ENCODE measurements around the gene CELSR1.

CELSR1 gene

DNA sequence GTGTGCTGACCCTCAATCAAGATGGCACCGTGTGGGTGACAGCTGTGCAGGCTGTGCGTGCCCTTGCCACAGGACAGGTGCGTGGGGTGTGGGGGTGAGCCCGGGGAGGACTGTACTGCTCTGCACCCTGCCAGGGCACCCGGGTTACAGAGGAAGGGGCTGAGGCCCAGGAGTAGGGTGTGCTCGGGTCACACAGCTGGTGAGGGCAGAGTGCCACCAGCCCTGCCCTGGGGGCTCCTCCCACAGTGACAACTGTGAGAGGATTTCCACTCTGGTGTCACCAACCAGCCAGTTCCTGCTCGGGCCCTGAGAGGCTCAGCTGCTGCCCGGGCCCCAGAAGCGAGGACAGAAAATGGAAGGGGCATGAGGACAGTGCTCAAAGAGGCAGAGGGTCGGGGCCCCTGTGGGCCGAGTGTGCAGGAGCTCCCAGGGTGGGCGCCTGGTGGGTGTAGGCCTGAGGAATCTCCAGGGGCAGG lies 181.4 kb downstream of the CELSR1 start:
- TF ChIP-seq CSDC2 (CRISPR knock-in tag; IDR thresholded peaks at IDR 0.05) = no peak
- no peak for TF ChIP-seq TOX (CRISPR knock-in tag; IDR thresholded peaks at IDR 0.05; ENCODE audit: borderline replicate concordance)
- no peak for TF ChIP-seq GLIS3 (CRISPR knock-in tag; IDR thresholded peaks at IDR 0.05)
- TF ChIP-seq, protein P1, sequence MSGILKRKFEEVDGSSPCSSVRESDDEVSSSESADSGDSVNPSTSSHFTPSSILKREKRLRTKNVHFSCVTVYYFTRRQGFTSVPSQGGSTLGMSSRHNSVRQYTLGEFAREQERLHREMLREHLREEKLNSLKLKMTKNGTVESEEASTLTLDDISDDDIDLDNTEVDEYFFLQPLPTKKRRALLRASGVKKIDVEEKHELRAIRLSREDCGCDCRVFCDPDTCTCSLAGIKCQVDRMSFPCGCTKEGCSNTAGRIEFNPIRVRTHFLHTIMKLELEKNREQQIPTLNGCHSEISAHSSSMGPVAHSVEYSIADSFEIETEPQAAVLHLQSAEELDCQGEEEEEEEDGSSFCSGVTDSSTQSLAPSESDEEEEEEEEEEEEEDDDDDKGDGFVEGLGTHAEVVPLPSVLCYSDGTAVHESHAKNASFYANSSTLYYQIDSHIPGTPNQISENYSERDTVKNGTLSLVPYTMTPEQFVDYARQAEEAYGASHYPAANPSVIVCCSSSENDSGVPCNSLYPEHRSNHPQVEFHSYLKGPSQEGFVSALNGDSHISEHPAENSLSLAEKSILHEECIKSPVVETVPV (CRISPR knock-in tag; IDR thresholded peaks at IDR 0.05) = no peak
- no peak for TF ChIP-seq POU6F1 (CRISPR knock-in tag; IDR thresholded peaks at IDR 0.05; ENCODE audit: borderline replicate concordance, low read depth)
- no peak for TF ChIP-seq SNAI2 (CRISPR knock-in tag; IDR thresholded peaks at IDR 0.05)
- no peak for TF ChIP-seq TCF4 (CRISPR knock-in tag; IDR thresholded peaks at IDR 0.05; ENCODE audit: borderline replicate concordance)
- TF ChIP-seq, protein P2, sequence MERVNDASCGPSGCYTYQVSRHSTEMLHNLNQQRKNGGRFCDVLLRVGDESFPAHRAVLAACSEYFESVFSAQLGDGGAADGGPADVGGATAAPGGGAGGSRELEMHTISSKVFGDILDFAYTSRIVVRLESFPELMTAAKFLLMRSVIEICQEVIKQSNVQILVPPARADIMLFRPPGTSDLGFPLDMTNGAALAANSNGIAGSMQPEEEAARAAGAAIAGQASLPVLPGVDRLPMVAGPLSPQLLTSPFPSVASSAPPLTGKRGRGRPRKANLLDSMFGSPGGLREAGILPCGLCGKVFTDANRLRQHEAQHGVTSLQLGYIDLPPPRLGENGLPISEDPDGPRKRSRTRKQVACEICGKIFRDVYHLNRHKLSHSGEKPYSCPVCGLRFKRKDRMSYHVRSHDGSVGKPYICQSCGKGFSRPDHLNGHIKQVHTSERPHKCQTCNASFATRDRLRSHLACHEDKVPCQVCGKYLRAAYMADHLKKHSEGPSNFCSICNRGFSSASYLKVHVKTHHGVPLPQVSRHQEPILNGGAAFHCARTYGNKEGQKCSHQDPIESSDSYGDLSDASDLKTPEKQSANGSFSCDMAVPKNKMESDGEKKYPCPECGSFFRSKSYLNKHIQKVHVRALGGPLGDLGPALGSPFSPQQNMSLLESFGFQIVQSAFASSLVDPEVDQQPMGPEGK (CRISPR knock-in tag; IDR thresholded peaks at IDR 0.05; ENCODE audit: borderline replicate concordance) = no peak
- TF ChIP-seq ISL1 (CRISPR knock-in tag; IDR thresholded peaks at IDR 0.05) = no peak
- no peak for TF ChIP-seq ZNF565 (CRISPR knock-in tag; conservative IDR thresholded peaks at IDR 0.05; ENCODE audit: low read depth)
- TF ChIP-seq ESRRG (CRISPR knock-in tag; IDR thresholded peaks at IDR 0.05) = no peak
- no peak for TF ChIP-seq ZC3H10 (CRISPR knock-in tag; IDR thresholded peaks at IDR 0.05)
- TF ChIP-seq ZNF8 (CRISPR knock-in tag; IDR thresholded peaks at IDR 0.05) = no peak
- TF ChIP-seq, protein P3, sequence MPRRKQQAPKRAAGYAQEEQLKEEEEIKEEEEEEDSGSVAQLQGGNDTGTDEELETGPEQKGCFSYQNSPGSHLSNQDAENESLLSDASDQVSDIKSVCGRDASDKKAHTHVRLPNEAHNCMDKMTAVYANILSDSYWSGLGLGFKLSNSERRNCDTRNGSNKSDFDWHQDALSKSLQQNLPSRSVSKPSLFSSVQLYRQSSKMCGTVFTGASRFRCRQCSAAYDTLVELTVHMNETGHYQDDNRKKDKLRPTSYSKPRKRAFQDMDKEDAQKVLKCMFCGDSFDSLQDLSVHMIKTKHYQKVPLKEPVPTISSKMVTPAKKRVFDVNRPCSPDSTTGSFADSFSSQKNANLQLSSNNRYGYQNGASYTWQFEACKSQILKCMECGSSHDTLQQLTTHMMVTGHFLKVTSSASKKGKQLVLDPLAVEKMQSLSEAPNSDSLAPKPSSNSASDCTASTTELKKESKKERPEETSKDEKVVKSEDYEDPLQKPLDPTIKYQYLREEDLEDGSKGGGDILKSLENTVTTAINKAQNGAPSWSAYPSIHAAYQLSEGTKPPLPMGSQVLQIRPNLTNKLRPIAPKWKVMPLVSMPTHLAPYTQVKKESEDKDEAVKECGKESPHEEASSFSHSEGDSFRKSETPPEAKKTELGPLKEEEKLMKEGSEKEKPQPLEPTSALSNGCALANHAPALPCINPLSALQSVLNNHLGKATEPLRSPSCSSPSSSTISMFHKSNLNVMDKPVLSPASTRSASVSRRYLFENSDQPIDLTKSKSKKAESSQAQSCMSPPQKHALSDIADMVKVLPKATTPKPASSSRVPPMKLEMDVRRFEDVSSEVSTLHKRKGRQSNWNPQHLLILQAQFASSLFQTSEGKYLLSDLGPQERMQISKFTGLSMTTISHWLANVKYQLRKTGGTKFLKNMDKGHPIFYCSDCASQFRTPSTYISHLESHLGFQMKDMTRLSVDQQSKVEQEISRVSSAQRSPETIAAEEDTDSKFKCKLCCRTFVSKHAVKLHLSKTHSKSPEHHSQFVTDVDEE (CRISPR knock-in tag; IDR thresholded peaks at IDR 0.05) = no peak
- no peak for TF ChIP-seq OSR1 (CRISPR knock-in tag; IDR thresholded peaks at IDR 0.05)
- TF ChIP-seq PPARA (CRISPR knock-in tag; IDR thresholded peaks at IDR 0.05; ENCODE audit: borderline replicate concordance) = no peak
- TF ChIP-seq CREB5 (CRISPR knock-in tag; IDR thresholded peaks at IDR 0.05; ENCODE audit: low read depth) = no peak
- TF ChIP-seq ZNF70 (CRISPR knock-in tag; IDR thresholded peaks at IDR 0.05) = no peak
- TF ChIP-seq ARNTL (CRISPR knock-in tag; IDR thresholded peaks at IDR 0.05; ENCODE audit: borderline replicate concordance, low read depth) = no peak
- ATAC-seq = no peak

GRCh38 chr22:46355369-46355995 lies 181.9 kb downstream of the CELSR1 start:
- peak; percentile 79 for ATAC-seq
- TF ChIP-seq CSDC2 (CRISPR knock-in tag; IDR thresholded peaks at IDR 0.05) (no peak), ZNF70 (CRISPR knock-in tag; IDR thresholded peaks at IDR 0.05) (no peak), BACH2 (CRISPR knock-in tag; IDR thresholded peaks at IDR 0.05; ENCODE audit: borderline replicate concordance) (no peak), ISL1 (CRISPR knock-in tag; IDR thresholded peaks at IDR 0.05) (no peak), CREB5 (CRISPR knock-in tag; IDR thresholded peaks at IDR 0.05; ENCODE audit: low read depth) (no peak), SNAI2 (CRISPR knock-in tag; IDR thresholded peaks at IDR 0.05) (no peak), ZFP30 (CRISPR knock-in tag; IDR thresholded peaks at IDR 0.05) (no peak), RARB (CRISPR knock-in tag; IDR thresholded peaks at IDR 0.05) (no peak), ESRRG (CRISPR knock-in tag; IDR thresholded peaks at IDR 0.05) (no peak)
- TF ChIP-seq, protein P3 (CRISPR knock-in tag; IDR thresholded peaks at IDR 0.05) = no peak
- TF ChIP-seq, protein P2 (CRISPR knock-in tag; IDR thresholded peaks at IDR 0.05; ENCODE audit: borderline replicate concordance) = no peak
